Measurements from ENCODE around the gene MEI1.

DNA sequence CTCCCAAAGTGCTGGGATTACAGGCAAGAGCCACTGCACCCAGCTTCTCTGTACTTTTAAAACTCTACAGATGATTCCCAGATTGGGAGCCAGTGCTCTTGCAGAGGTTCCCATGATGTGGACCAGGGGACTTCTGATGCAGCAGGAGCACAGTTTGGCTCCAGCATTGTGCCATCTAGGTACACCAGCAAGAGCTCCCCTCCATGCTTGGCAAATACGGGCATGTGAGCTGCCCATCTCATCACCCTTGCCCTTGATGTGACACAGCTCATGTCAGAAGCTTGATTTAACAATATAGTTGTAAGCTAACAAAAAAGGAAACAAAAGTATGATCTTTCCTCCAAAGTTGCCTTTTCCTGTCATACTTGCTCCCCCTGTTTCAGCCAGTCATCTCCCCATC is 39.4 kb upstream of the MEI1 start:
- TF ChIP-seq, protein P1, sequence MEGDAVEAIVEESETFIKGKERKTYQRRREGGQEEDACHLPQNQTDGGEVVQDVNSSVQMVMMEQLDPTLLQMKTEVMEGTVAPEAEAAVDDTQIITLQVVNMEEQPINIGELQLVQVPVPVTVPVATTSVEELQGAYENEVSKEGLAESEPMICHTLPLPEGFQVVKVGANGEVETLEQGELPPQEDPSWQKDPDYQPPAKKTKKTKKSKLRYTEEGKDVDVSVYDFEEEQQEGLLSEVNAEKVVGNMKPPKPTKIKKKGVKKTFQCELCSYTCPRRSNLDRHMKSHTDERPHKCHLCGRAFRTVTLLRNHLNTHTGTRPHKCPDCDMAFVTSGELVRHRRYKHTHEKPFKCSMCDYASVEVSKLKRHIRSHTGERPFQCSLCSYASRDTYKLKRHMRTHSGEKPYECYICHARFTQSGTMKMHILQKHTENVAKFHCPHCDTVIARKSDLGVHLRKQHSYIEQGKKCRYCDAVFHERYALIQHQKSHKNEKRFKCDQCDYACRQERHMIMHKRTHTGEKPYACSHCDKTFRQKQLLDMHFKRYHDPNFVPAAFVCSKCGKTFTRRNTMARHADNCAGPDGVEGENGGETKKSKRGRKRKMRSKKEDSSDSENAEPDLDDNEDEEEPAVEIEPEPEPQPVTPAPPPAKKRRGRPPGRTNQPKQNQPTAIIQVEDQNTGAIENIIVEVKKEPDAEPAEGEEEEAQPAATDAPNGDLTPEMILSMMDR (IDR thresholded peaks at IDR 0.05), result no peak
- TF ChIP-seq POLR2A (IDR thresholded peaks at IDR 0.05), result no peak
